ENCODE measurements around the gene SLC6A13. TPM values are rescaled to one million over a fixed set of nuclear protein-coding genes. Genes with fewer than 3 reads are reported as not detected.

SLC6A13 gene
- polyA plus RNA-seq, 1 experiment, result not detected

GRCh38 chr12:171743-172676, 90.6 kb downstream of the SLC6A13 start:
- Histone ChIP-seq H3K27me3 (ENCODE audit: control insufficient read depth, insufficient read depth, low read length) (peaks cover 5% of the 10 kb centered on the region), H3K4me3 (ENCODE audit: low read depth, low read length) (no peak overlapping the region), H3K27ac (ENCODE audit: low read depth, low read length) (no peak overlapping the region), H3K9me3 (ENCODE audit: control insufficient read depth, insufficient read depth, low read length) (no peaks in the 10 kb centered on the region)
- no peak for DNase-seq (ENCODE audit: low read depth, low spot score)
- POLR2A ChIA-PET, result no interaction called here
- CTCF ChIA-PET, result no interaction called here
- no peak for TF ChIP-seq CTCF (IDR thresholded peaks at IDR 0.05; ENCODE audit: low read depth, low read length)

GRCh38 chr12:171276-171675, 91.4 kb downstream of the SLC6A13 start:
- POLR2A ChIA-PET, result no interaction called here
- H3K27ac ChIP-seq (ENCODE audit: low read depth, low read length), result no peak overlapping the region
- no peaks in the 10 kb centered on the region for H3K9me3 ChIP-seq (ENCODE audit: control insufficient read depth, insufficient read depth, low read length)
- H3K4me3 ChIP-seq (ENCODE audit: low read depth, low read length), result no peak overlapping the region
- no peak for DNase-seq (ENCODE audit: low read depth, low spot score)
- peaks cover 5% of the 10 kb centered on the region for H3K27me3 ChIP-seq (ENCODE audit: control insufficient read depth, insufficient read depth, low read length)
- TF ChIP-seq CTCF (IDR thresholded peaks at IDR 0.05; ENCODE audit: low read depth, low read length), result no peak
- CTCF ChIA-PET, result no interaction called here

Other genes with a start within 250 kb of the SLC6A13 start
- gene IQSEC3, start 196.1 kb downstream of the SLC6A13 start, polyA plus RNA-seq (2011; rRNA removed), result 0.47 and 0.71 TPM in 2 replicates
- 0.12 TPM in 1 of 2 replicates, not detected in the other for gene SLC6A12, start 48.7 kb downstream of the SLC6A13 start, polyA plus RNA-seq (2011; rRNA removed)
- gene KDM5A, start 126.5 kb upstream of the SLC6A13 start, polyA plus RNA-seq (2011; rRNA removed), result 28.1 and 33.9 TPM in 2 replicates
- gene CCDC77, start 138.8 kb upstream of the SLC6A13 start, polyA plus RNA-seq (2011; rRNA removed), result 5.6 and 7.3 TPM in 2 replicates
- not detected in 2 replicates for gene B4GALNT3, start 197.1 kb upstream of the SLC6A13 start, polyA plus RNA-seq (2011; rRNA removed)